Measurements from ENCODE around the gene TCF7L1. TPM values are rescaled to one million over a fixed set of nuclear protein-coding genes. Genes with fewer than 3 reads are reported as not detected.

TCF7L1 gene
- total RNA-seq, 6 experiments from 2014 or later, result 1.2 to 8.8 (median 3.7) TPM

DNA sequence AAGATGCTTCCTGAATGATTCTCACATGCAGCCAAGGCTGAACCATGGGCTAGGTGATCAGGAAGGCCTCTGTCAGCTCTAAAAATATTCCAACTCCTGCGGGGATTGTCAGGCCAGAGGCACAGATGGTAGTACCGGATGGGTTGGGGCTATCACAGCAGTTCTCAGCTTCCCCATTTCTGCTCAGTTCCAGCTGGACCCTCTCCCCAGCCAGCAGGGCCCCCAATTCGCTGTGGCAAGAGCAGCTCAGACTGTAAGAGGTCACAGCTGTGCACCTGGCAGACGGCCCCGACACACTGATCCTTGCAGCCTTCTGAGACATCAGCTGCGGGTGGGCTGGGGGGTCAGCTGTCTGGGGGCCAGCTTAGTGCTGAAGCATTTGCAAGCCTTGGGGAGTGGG, 43.6 kb upstream of the TCF7L1 start:
- no peak for TF ChIP-seq CTCF (IDR thresholded peaks at IDR 0.05)
- TF ChIP-seq POLR2A (IDR thresholded peaks at IDR 0.05), result no peak
- H3K4me1 ChIP-seq, result no peaks in the 10 kb centered on the region
- H3K4me3 ChIP-seq, result no peak overlapping the region
- DNase-seq (no peak), ATAC-seq (no peak)
- no peak overlapping the region for H3K27ac ChIP-seq
- no CpG with 5 or more reads among the region's 6 CpGs for whole genome bisulfite sequencing (ENCODE audit: insufficient coverage, low coverage, low lambda C conversion rate, missing lambda C conversion rate)
- H3K36me3 ChIP-seq, result no peaks in the 10 kb centered on the region
- H3K27me3 ChIP-seq, result no peaks in the 10 kb centered on the region
- intact Hi-C loops (cut with DNase I), result no loop called here
- H3K9me3 ChIP-seq, result no peaks in the 10 kb centered on the region

GRCh38 chr2:85091838-85092237, 41.4 kb upstream of the TCF7L1 start:
- H3K27me3 ChIP-seq, result no peaks in the 10 kb centered on the region
- ATAC-seq (no peak), DNase-seq (no peak)
- no peak overlapping the region for H3K4me3 ChIP-seq
- no peaks in the 10 kb centered on the region for H3K9me3 ChIP-seq
- TF ChIP-seq POLR2A (IDR thresholded peaks at IDR 0.05), result no peak
- TF ChIP-seq CTCF (IDR thresholded peaks at IDR 0.05), result no peak
- intact Hi-C loops (cut with DNase I), result no loop called here
- no peaks in the 10 kb centered on the region for H3K4me1 ChIP-seq
- H3K27ac ChIP-seq, result no peak overlapping the region
- no peaks in the 10 kb centered on the region for H3K36me3 ChIP-seq
- WGBS (ENCODE audit: insufficient coverage, low coverage, low lambda C conversion rate, missing lambda C conversion rate), result 80% methylated on average over 2 of the region's 2 CpGs

DNA sequence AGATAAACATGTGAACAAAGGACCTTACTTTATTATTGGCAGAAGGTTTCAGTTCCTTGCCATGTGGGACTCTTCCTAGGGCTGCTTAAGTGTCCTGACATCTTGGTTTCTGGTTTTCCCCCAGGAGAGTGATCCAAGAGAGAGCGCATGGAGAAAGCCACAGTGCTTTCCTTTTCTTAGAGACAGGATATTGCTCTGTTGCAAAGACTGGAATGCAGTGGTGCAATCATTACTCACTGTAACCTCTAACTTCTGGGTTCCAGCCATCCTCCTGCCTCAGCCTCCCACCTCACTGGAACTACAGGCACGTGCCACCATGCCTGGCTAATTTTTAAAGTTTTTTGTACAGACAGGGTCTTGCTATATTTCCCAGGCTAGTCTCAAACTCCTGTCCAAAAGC, 38.1 kb upstream of the TCF7L1 start:
- WGBS (ENCODE audit: insufficient coverage, low coverage, low lambda C conversion rate, missing lambda C conversion rate), result 60% methylated on average over 1 of the region's 2 CpGs
- no peak for ATAC-seq
- no peak for DNase-seq
- no peaks in the 10 kb centered on the region for H3K4me1 ChIP-seq
- TF ChIP-seq POLR2A (IDR thresholded peaks at IDR 0.05) (no peak), CTCF (IDR thresholded peaks at IDR 0.05) (no peak)
- H3K27ac ChIP-seq, result no peak overlapping the region
- no peak overlapping the region for H3K4me3 ChIP-seq
- H3K27me3 ChIP-seq, result no peaks in the 10 kb centered on the region
- H3K9me3 ChIP-seq, result no peaks in the 10 kb centered on the region
- intact Hi-C loops (cut with DNase I), result no loop called here
- H3K36me3 ChIP-seq, result no peaks in the 10 kb centered on the region

DNA sequence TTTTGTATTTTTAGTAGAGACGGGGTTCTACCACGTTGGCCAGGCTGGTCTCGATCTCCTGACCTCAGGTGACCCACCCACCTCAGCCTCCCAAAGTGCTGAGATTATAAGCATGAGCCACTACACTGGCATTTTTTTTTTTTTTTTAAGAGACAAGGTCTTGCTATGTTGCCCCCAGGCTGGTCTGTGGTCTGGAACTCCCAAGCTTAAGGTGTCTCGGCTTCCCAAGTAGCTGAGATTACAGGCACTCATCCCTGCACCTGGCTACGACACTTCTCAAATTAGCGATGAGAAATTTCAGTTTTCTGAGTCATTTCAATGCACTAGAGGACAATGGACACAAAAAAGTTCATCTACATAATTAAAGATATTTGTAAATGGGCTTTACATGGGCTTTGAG, 36.6 kb upstream of the TCF7L1 start:
- Histone ChIP-seq H3K27ac (no peak overlapping the region), H3K4me1 (no peaks in the 10 kb centered on the region), H3K9me3 (no peaks in the 10 kb centered on the region), H3K27me3 (no peaks in the 10 kb centered on the region), H3K4me3 (no peak overlapping the region), H3K36me3 (no peaks in the 10 kb centered on the region)
- intact Hi-C loops (cut with DNase I), result no loop called here
- no peak for DNase-seq
- no peak for ATAC-seq
- TF ChIP-seq CTCF (IDR thresholded peaks at IDR 0.05) (no peak), POLR2A (IDR thresholded peaks at IDR 0.05) (no peak)
- WGBS (ENCODE audit: insufficient coverage, low coverage, low lambda C conversion rate, missing lambda C conversion rate), result 85% methylated on average over 3 of the region's 6 CpGs

DNA sequence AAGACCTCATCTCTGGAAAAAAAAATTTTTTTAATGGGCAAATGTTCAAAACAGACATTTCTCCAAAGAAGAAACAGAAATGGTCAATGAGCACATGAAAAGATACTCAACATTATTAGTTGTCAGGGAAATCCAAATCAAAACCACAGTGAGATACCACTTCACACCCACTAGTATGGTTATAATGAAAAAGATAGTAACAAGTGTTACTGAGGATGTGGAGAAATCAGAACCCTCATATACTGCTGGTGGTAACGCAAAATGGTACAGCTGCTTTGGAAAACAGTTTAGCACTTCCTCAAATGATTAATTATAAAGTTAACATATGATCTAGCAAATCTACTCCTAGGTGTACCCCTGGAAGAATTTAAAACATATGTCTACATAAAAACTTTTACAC, 29.0 kb upstream of the TCF7L1 start:
- H3K27ac ChIP-seq, result no peak overlapping the region
- WGBS (ENCODE audit: insufficient coverage, low coverage, low lambda C conversion rate, missing lambda C conversion rate), result 91% methylated on average over 1 of the region's 1 CpG
- H3K36me3 ChIP-seq, result no peaks in the 10 kb centered on the region
- intact Hi-C loops (cut with DNase I), result no loop called here
- H3K4me3 ChIP-seq, result no peak overlapping the region
- no peaks in the 10 kb centered on the region for H3K9me3 ChIP-seq
- ATAC-seq, result no peak
- TF ChIP-seq POLR2A (IDR thresholded peaks at IDR 0.05) (no peak), CTCF (IDR thresholded peaks at IDR 0.05) (no peak)
- no peaks in the 10 kb centered on the region for H3K4me1 ChIP-seq
- no peaks in the 10 kb centered on the region for H3K27me3 ChIP-seq
- no peak for DNase-seq

Data from right lobe of liver (tissue), 6 donors.